ENCODE measurements around the gene GPR21.

GPR21 gene

DNA sequence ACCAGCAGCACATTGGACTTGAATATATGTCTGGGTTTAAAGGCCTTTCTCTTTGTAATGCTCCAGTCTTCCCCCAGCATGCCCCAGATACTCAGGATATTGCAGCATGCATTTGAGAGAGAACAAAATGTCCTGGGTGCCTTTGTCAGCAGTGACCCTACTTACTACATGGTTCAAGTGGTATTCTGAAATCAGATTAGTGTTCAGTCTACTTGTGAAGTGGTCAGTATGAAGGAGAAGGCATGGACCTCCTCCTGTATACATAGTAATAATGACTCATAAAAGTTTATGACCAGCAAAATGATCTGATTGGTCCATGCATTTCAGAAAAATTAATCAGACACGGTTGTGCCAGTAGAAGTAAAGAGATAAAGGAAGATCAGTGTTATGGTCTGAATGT lies 25.4 kb downstream of the GPR21 start:
- peak; percentile 56 for DNase-seq (ENCODE audit: low read depth, low spot score)
- in situ Hi-C loops (cut with HindIII; ENCODE audit: low sequenced_read_pairs): no loop called here

DNA sequence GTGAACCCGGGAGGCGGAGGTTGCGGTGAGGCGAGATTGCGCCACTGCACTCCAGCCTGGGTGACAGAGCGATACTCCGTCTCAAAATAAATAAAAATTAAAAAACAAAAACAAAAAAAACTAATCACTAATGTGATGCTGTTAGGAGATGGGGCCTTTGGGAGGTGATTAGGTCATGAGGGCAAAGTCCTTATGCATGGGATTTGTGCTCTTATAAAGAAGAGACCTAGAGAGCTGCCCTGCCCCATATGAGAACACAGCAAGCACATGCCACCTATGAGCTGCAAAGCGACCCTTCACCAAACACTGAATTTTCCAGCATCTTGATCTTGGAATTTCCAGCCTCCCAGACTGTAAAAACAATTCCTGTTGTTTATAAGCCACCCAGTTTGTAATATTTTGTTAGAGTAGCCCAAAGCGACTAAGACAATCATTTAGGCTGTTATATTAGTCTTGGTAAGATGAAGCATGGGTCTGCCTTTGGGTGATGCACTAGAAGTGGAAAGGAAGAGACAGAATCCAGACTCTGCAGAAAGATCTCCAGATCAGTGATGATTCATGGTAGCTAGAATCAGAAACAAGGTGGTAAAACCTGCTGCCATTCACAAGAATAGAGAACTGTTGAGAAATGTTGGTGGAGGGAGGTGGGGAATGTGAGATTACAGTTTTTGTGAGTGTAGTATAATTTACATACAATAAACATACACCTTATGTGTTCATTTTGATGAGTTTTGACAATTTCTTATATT lies 26.2 kb downstream of the GPR21 start:
- TF ChIP-seq, protein P1, sequence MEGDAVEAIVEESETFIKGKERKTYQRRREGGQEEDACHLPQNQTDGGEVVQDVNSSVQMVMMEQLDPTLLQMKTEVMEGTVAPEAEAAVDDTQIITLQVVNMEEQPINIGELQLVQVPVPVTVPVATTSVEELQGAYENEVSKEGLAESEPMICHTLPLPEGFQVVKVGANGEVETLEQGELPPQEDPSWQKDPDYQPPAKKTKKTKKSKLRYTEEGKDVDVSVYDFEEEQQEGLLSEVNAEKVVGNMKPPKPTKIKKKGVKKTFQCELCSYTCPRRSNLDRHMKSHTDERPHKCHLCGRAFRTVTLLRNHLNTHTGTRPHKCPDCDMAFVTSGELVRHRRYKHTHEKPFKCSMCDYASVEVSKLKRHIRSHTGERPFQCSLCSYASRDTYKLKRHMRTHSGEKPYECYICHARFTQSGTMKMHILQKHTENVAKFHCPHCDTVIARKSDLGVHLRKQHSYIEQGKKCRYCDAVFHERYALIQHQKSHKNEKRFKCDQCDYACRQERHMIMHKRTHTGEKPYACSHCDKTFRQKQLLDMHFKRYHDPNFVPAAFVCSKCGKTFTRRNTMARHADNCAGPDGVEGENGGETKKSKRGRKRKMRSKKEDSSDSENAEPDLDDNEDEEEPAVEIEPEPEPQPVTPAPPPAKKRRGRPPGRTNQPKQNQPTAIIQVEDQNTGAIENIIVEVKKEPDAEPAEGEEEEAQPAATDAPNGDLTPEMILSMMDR (IDR thresholded peaks at IDR 0.05; ENCODE audit: low read depth, low read length): no peak
- DNase-seq (ENCODE audit: low read depth, low spot score): no peak
- in situ Hi-C loops (cut with HindIII; ENCODE audit: low sequenced_read_pairs): no loop called here
- H3K4me3 ChIP-seq (ENCODE audit: low read depth, low read length): no peak overlapping the region

More for the DNA sequence above, 25.4 kb downstream of the GPR21 start:
- TF ChIP-seq, protein P1 (IDR thresholded peaks at IDR 0.05; ENCODE audit: low read depth, low read length): no peak
- no peak overlapping the region for H3K4me3 ChIP-seq (ENCODE audit: low read depth, low read length)

DNA sequence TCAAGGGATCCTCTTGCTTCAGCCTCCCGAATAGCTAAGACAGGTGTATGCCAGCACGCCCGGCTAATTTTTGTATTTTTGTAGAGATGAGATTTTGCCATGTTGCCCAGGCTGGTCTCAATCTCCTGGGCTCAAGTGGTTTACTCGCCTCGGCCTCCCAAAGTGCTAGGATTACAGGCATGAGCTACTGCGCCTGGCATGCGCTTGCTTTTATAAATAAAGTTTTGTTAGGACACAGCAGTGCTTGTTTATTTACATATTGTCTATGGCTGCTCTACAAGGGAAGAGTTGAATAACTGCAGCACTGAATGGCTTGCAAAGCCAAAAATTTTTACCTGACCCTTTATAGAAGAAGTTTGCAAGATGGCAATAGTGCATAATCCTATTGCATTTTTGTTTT lies 27.7 kb downstream of the GPR21 start:
- in situ Hi-C loops (cut with HindIII; ENCODE audit: low sequenced_read_pairs): no loop called here
- TF ChIP-seq, protein P1 (IDR thresholded peaks at IDR 0.05; ENCODE audit: low read depth, low read length): no peak

DNA sequence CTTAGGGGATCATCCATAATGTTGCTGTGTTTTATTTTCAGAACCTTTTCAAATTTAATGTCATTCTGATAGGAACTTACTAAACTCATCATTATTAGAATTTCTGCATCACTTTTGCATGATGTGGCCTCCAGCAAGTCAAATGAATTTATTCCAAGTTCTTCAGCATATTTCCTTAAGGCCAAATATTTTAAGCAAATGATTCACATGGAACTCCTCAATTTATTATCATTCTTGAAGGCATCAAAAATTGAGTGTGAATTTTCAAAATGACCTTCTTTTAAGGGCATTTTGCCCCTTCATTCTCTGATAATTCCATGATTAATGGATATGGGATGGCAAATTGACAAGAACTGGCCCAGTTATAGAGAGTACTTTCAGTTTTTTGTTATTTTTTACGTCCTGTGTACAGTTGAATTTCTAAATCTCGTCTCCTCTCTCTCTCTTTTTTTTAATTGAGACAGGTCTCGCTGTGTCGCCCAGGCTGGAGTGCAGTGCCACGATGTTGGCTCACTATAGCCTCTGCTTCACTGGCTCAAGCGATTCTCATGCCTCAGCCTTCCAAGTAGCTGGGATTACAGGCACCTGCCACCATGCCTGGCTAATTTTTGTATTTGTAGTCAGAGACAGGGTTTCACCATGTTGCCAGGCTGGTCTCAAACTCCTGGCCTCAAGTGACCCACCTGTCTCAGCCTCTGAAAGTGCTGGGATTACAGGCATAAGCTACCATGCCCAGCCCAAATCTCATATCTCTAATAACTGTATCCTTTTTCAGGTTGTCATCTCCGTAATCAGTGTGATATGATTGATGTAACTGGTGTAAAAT lies 29.1 kb downstream of the GPR21 start:
- TF ChIP-seq, protein P1 (IDR thresholded peaks at IDR 0.05; ENCODE audit: low read depth, low read length): no peak
- in situ Hi-C loops (cut with HindIII; ENCODE audit: low sequenced_read_pairs): no loop called here
- no peak for DNase-seq (ENCODE audit: low read depth, low spot score)
- H3K4me3 ChIP-seq (ENCODE audit: low read depth, low read length): no peak overlapping the region

More for the DNA sequence above, 27.7 kb downstream of the GPR21 start:
- DNase-seq (ENCODE audit: low read depth, low spot score): no peak
- H3K4me3 ChIP-seq (ENCODE audit: low read depth, low read length): no peak overlapping the region

DNA sequence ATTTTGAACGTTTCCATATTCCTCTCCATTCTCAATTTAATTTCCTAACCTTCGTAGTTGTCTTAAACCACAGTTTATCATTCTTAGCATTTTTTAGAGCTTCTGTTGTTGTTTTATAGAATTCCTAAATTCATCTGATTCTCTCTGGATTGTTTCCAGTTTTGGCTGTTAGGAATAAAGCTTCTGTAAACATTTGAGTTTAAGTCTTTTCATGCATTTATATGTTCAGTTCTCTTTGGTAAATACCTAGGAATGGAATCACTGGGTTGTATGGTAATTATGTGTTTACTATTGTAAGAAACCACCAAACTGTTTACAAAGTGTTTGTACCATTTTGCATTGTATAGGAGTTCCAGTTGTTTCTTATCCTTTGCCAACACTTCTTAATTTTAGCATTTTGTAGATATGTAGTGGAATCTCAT lies 29.7 kb downstream of the GPR21 start:
- in situ Hi-C loops (cut with HindIII; ENCODE audit: low sequenced_read_pairs): no loop called here
- TF ChIP-seq, protein P1 (IDR thresholded peaks at IDR 0.05; ENCODE audit: low read depth, low read length): no peak
- DNase-seq (ENCODE audit: low read depth, low spot score): peak; percentile 38
- no peak overlapping the region for H3K4me3 ChIP-seq (ENCODE audit: low read depth, low read length)

DNA sequence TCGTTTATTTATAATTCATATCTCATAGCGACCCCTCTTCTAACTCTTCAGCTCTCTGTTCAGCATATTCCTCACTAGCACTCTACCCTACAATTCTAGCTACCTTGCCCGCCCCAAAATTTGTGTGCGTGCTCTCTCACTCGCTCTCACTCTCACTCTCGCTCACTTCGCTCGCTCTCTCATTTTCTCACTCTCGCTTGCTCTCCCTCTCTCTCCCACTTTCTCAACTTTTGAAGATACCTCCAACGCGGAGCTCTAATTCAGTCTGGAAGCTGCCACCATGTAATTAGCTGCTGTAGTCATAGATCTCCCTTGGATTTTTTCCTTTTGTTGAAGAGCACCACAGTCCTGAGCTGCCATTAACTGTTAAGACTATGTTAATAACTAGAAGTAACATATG lies 30.4 kb downstream of the GPR21 start:
- DNase-seq (ENCODE audit: low read depth, low spot score): no peak
- TF ChIP-seq, protein P1 (IDR thresholded peaks at IDR 0.05; ENCODE audit: low read depth, low read length): no peak
- in situ Hi-C loops (cut with HindIII; ENCODE audit: low sequenced_read_pairs): no loop called here
- H3K4me3 ChIP-seq (ENCODE audit: low read depth, low read length): no peak overlapping the region

Measured in astrocyte of the spinal cord (primary cell).